NOMO-1 treated with dmso at 0.1 percent for 144 hours (cell line): Measurements from ENCODE around the gene APCDD1.

Experiments used
- DNase-seq: peaks from one replicate; lab custom pipeline; 2025; ENCODE audit not compliant: unreplicated experiment; lab: John Stamatoyannopoulos, UW

Gene APCDD1

DNA sequence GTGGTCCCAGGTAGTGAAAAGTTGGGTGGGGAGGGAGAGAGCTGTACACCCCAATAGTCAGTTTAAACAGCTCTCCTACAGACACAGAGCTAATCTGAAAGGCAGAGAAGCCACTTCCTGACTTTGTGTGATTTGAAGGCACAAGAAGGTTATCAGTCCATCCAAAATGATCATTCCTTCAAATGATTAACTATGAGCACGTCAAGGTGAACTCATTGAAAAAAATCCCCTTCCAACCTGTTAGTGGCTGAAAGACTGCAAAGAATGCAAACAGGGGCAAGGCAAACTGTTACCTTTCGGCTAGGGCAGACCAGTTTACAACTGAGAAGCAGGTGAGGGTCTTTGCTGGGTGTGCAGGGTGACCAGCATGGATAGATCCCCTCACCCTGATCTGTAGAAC lies 22.8 kb upstream of the APCDD1 start:
- no peak for DNase-seq

DNA sequence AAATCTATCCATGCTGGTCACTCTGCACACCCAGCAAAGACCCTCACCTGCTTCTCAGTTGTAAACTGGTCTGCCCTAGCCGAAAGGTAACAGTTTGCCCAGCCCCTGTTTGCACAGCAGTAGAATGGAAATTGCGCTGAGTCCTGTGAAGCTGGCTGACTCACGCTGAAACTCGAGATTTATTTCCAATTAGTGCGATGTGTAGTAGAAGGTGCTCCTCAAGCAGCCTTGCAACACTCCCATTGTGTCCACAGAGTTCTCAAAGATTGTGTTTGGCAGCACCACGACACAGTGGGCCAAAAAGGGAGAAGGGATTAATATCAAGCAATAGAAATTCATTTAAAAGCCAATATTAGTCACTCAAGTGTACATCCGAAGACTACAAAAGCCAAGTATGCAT lies 21.7 kb upstream of the APCDD1 start:
- no peak for DNase-seq

GRCh38 chr18:10436160-10436559 lies 18.3 kb upstream of the APCDD1 start:
- no peak for DNase-seq

GRCh38 chr18:10437837-10438236 lies 16.6 kb upstream of the APCDD1 start:
- no peak for DNase-seq

DNA sequence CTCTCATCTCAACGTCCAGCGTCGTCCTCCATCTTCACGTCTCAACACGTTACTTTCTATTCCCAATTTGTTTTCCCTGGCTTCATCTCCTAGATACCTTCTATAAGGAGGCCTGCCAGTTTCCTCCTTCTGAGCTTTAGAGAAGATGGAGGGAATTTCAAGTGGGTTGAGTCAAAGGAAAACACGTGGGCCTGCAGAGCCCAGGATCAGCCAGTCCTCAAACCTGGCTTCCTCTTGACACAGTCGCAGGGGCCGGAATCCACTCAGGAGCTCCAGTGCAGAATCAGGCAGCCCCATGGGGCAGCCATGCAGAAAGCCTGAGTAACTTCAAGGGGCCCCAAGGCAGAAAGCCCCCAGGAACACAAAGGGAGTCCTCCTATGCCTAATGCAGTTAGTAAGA lies 14.5 kb upstream of the APCDD1 start:
- no peak for DNase-seq

DNA sequence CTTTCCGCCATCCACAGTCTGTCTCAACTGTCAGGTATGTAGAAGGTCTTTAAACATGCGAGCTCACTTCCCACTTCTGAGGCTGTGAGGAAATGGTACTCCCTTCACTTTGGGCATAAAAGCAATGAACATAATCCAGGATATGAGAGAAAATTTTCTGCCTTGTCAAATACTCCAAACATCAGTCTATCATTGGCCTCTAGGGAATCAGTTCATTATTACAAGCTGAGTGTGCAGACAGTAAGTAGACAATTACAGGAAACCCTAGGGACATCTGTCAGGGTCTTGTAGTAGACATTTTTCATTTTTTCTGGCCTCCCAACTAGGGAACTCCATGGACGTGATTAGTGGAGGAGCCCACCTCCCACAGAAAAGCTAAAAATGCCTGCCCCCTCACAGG lies 13.6 kb upstream of the APCDD1 start:
- no peak for DNase-seq

DNA sequence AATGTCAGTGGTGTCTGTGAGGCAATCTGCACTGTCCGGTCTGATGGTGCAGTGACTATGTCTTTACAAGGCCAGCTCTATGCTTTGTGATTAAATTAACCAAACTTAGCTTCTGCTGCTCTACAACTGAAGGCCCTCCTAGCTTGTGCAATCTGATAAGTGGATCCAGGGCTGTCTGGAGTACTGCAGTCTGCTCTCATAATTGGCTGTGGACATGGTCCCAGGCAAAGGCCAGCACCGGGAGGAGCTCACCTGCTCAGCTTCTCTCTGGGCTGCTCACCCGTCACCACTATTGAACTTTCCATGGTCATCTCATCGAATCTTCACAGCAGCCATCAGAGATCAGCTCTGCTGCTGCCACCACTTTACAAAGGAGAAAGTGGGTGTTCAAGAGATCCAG lies 13.0 kb upstream of the APCDD1 start:
- DNase-seq, result no peak

DNA sequence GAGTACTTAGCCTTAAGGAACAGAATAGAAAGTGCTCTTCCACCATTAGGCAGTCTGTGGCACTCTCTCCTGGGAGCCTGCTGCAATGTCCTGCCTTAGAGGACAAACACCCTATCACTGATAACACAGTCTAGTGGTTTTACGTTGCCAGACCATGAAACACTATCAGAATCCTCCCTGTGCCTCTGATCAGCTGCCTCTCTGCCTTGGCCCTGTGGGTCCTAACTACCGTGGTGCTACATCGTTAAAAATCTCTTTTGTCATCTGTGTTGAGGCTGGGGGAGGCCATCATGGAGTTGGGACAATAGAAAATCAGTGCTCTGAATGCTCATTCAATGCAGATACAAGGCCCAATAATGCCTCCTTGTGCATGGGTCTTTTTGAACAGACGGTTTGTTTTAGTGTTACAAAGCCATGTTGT lies 11.9 kb upstream of the APCDD1 start:
- DNase-seq, result no peak

DNA sequence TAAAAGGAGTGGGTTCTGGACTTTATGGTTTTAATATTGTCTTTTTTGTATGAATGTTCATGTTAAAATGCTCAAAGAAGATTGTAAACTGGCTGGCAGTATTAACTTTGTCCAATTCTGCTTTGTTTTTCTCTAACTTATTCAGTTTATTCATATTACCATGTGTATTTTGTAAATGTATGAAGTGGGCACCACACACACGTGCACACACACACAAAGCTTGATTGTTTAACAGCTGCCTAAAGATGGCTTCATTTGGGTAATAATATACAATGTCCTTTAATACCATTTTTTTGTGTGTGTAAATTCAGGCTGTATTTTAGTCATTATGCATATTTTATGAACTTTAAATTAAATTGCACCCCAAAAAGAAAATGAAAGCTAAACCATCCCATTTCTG lies 11.4 kb upstream of the APCDD1 start:
- no peak for DNase-seq

DNA sequence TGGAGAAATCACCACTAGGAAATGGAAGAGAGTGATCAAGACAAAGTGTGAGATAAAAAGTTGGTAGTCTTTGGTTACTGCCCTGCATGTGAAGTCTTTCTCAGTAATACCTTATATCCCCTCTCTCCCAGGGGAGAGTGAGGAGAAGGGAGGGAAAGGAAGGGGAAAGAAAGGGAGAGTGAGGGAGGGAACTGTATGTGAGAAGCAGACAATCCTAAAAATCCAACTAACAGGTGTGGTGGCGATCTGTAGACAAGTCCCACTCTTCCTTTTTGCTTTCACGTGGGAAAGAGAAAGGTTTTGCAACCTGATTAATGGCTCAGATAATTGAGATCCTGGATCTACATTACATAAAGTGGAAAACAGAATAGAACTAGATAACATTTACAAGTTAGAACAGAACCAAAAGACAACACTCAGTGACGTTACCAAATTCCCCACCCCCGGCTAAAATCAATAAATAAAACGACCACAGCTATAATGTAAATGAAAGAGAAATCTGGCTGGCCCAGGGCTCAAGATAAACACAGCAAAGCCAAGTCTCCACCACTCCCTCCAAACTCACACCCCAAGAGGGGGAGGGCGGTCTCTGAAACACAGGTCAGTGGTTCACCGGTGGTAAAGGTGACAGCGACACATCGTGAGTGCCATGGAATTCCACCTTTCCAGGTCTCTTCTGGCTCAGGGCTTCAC lies 10.0 kb upstream of the APCDD1 start:
- no peak for DNase-seq

DNA sequence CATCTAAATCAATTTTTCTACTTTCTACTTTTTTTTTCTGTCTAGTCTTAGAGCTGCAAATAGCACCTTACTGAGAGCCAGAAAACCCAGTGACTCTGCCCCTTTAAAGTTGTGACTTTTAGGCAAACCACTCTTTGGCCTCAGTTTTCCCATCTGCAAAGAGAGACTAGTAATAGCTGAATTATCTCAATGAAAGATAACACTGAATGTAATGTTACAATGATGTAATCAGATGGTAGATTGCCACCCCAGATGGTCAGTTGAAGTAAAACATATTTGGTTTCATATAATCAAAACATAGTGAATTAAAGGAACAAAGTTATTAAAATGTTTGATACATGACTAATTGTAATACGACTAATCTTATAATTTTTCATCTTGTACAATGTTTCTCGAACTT lies 5.0 kb upstream of the APCDD1 start:
- no peak for DNase-seq

- DNase-seq, result no peak
Observed at GRCh38 chr18:10450986-10451385, 3.4 kb upstream of the APCDD1 start.

DNA sequence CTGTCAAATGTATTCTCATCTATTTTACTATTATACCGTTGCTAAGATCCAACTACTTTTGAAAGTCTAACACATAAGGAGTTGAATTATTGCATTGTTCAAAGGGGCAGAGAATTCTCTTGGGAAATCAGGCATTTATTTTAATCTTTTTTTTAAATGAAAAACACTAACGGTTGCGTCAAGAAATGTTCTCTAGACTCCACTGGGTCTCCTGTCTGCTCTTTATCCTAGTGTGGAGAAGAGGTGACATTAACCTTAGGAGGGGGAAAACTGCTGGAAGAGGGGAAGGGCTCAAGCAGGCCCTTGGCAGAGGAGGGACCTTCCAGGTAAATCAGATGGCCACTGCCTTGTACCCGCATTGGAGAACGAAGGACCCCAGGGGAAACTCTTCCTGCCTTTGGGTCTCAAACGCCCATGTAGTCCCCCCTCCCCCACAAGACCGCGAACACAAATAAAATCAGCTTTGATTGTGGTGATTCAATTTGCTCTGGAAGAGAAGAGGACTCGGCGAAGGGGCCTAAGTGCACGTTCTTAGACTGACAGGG lies 1.1 kb upstream of the APCDD1 start:
- DNase-seq, result no peak

DNA sequence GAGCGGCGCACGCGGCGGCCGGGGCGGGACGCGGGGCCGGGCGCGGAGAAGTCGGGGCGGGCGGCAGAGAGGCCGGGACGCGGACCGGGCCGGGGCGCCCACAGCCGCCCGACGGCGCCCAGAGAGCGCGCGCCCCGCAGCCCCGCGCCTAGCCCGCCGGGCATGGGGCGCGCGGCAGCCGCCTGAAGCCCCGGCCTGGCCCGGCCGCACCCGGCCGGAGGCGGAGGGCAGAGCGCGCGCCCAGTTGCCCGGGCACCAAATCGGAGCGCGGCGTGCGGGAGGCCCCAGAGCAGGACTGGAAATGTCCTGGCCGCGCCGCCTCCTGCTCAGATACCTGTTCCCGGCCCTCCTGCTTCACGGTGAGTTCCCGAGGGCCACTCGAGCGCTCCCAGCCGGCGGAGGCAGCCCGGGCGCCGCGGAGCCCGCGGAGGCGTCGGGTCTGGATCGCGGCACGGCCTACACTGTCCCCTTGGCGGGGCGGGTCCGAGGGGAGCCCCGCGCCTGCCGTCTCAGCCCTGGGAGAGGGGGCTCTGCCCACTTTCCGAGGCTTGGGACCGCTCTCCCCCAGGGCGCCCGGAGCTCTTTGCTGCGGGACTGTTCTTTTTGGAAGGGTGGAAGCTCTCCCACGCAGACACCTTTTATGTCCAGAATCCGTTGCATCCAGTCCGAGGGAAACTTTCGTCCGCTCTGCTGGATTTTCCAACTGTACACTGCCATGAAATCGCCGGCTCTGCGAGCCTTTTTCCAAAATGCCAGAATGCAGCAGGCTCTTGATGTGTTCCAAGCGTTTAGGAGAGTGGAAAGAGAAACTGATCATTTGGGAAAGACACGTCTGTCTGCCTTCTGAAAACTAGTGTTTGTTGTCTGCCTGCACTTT lies 484 bp downstream of the APCDD1 start:
- DNase-seq, result no peak

DNA sequence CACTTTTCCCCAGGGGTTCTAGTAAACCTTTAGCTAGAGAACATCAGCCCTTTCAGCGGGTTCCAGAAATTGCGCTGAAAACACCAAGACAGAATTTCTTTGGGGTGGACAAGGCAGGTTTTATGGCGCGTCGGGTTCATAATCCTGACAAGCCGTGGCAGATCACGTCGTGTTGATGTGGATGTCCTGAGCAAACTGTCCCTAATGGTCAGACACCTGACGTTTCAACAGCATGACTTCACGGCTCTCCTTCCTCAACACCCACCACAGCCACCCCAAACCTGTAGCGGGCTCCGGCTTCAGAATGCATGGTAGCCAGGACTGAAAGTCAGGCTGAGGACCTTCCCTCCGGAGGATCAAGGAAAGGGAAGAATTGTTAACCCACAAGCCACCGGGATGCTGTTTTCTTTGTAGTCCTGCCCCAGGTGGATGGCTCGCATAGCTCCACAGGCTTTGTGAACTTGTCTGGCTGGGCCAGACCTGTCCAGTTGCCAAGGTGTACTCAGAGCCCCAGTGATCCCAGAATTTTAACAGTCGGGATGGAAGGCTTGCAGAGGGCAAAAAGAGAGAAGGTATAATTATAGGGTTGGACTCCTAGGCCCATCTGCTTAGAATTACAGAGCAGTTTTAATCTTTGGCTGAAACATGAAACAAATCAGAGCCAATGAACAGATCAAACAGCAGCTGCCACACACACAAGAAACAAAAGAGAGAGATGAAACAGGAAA lies 1.5 kb downstream of the APCDD1 start:
- DNase-seq, result no peak

DNA sequence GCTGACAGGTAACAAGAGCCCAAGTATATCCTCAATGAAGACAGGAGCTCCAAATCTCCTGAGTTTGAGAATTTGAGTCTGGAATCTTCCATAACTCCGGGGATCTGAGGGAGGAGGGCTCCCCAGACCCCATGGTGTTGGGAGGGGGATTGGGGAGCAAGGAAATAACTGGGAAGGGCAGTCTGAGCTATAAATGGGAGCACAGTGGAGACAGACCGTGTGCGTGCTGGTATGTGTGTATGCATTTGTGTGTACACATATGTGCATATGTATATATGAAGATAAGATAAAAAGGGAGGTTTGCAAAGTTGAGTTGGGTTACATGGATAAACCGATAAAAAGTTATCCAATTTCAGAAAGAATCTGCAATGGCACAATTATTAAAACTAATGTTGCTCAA lies 2.3 kb downstream of the APCDD1 start:
- DNase-seq, result no peak

DNA sequence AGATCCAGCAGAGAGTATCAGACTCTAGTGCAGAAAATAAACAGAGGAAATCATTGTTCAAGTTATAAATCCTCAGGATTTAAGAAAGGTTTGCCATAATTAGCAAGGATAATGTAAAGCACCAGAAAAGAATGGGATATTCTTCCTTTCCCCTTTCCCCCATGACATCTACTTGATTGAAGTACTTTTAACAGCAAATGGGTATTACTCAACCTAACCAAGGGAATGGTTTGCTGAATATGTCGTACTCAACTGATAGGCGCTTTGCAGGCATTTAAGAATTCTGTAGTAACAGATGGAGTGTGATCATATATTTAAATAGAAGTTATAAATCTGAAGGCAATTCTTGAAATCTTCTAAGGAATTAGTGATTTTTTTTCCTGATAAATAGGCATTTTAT lies 2.7 kb downstream of the APCDD1 start:
- DNase-seq, result no peak

GRCh38 chr18:10457767-10458166 lies 3.3 kb downstream of the APCDD1 start:
- no peak for DNase-seq

GRCh38 chr18:10458691-10459090 lies 4.3 kb downstream of the APCDD1 start:
- no peak for DNase-seq

- no peak for DNase-seq
Observed at GRCh38 chr18:10459587-10459986, 5.2 kb downstream of the APCDD1 start.

DNA sequence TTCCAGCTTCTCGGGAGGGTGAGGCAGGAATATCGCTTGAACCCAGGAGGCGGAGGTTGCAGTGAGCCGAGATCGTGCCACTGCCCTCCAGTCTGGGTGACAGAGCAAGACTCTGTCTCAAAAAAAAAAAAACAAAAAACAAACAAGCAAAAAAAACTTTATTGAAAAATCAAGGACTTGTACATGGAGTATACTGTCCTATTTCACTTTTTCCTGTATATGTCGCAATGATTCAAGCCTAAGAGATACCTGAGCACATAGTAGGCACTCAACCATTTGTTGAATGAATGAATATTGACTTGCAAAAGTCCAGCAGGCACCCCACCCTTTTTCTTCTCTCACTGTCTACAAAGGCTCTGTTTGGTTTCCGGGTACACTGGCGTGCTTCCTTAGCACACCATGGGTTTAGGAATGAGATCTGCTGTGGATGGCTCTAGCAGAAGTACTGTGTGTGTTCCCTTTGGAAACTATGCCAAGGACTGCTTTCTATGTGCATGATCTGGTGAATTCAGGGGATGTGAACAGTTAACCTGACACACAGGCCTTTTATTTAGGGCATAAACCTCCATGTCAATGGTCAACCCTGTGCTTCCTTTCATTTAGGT lies 6.1 kb downstream of the APCDD1 start:
- DNase-seq, result no peak
